ENCODE measurements around the gene NAA10. TPM values are rescaled to one million over a fixed set of nuclear protein-coding genes. Genes with fewer than 3 reads are reported as not detected.
A peak's percentile ranks its signal among the peaks of the same experiment; 100 is the strongest.

The NAA10 gene
- 100 to 1,000 TPM in 2 of 9 donors, 10 to 100 TPM in 7; 52.5 to 112 (median 72.1) TPM for total RNA-seq
- 100 to 1,000 TPM; 120 to 221 TPM for polyA plus RNA-seq
- long read RNA-seq, donor 1, transcript NAA10-208 (8 exons, 1,772 nt): major isoform, 54 of 71 reads
- long read RNA-seq, donor 1, partial matches to known transcripts: 2 of 71 reads
- long read RNA-seq, donor 1, other reads (novel, unspliced or antisense): 7 of 71 reads
- long read RNA-seq, donor 2, transcript NAA10-208 (8 exons, 1,772 nt): major isoform, 93 of 109 reads
- long read RNA-seq, donor 2, transcript NAA10-209 (7 exons, 1,080 nt): minor isoform, 5 of 109 reads
- long read RNA-seq, donor 2, partial matches to known transcripts: 0 of 109 reads
- long read RNA-seq, donor 2, other reads (novel, unspliced or antisense): 9 of 109 reads
- long read RNA-seq, donor 3, transcript NAA10-208 (8 exons, 1,772 nt): major isoform, 51 of 69 reads
- long read RNA-seq, donor 3, partial matches to known transcripts: 2 of 69 reads
- long read RNA-seq, donor 3, other reads (novel, unspliced or antisense): 7 of 69 reads

DNA sequence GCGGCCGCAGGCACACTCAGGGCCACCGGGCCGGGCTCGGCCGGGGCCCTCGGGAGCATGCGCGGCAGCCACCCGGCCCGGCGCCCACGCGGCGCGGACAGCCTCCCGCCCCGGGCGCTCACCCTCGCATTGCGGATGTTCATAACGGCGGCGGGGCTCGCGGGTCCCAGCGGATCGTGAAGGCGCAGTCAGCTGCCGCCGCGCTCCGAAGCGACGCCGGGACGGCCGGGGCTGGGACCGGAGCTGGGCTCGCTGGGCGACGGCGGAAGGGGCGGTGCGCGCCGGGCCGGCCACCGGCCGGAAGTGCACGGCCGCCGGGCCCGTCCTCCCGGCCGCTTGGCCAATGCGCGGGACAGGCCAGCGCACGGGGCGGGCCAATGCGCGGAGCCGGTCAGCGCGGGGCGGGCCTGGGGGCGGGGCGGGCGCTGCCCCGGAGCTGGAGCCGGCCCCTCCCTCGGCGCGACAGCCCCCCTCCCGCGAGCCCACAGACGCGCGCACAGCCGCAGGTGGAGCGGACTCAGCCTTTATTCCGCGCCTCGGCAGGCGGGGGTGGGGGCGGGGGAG lies at the start of gene NAA10:
Gene NAA10, minus strand, starts transcription at position 276 of the 564 bp plus-strand sequence. Its CDS starts 133 bp downstream, at position 143.
- WGBS, 4 donors: 0 to 27% (median 5%) methylated on average over 2 to 82 of the region's 87 CpGs
- peak; percentile 74 to 85 (median 80) for DNase-seq
- intact Hi-C loops (cut with DNase I): no loop called here
- Histone ChIP-seq H3K9me3 (no peaks in the 10 kb centered on the region), H3K27ac (peak within 1 kb of the TSS in 11 of 12 donors; percentile 61 to 82 (median 72)), H3K36me3 (peaks cover 0 to 34% (median 19%) of the 10 kb centered on the region in 9 donors), H3K27me3 (peaks cover 0 to under 1% (median 0%) of the 10 kb centered on the region in 9 donors), H3K4me3 (peak within 1 kb of the TSS; percentile 43 to 97 (median 74)), H3K4me1 (peaks cover 0 to 23% (median 5%) of the 10 kb centered on the region in 12 donors)
- ATAC-seq: peak; percentile 92 to 98 (median 96)
- peak in 1 of 2 donors; percentile 55 for TF ChIP-seq POLR2A (IDR thresholded peaks at IDR 0.05)
- TF ChIP-seq, protein P1, sequence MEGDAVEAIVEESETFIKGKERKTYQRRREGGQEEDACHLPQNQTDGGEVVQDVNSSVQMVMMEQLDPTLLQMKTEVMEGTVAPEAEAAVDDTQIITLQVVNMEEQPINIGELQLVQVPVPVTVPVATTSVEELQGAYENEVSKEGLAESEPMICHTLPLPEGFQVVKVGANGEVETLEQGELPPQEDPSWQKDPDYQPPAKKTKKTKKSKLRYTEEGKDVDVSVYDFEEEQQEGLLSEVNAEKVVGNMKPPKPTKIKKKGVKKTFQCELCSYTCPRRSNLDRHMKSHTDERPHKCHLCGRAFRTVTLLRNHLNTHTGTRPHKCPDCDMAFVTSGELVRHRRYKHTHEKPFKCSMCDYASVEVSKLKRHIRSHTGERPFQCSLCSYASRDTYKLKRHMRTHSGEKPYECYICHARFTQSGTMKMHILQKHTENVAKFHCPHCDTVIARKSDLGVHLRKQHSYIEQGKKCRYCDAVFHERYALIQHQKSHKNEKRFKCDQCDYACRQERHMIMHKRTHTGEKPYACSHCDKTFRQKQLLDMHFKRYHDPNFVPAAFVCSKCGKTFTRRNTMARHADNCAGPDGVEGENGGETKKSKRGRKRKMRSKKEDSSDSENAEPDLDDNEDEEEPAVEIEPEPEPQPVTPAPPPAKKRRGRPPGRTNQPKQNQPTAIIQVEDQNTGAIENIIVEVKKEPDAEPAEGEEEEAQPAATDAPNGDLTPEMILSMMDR (IDR thresholded peaks at IDR 0.05): no peak

DNA sequence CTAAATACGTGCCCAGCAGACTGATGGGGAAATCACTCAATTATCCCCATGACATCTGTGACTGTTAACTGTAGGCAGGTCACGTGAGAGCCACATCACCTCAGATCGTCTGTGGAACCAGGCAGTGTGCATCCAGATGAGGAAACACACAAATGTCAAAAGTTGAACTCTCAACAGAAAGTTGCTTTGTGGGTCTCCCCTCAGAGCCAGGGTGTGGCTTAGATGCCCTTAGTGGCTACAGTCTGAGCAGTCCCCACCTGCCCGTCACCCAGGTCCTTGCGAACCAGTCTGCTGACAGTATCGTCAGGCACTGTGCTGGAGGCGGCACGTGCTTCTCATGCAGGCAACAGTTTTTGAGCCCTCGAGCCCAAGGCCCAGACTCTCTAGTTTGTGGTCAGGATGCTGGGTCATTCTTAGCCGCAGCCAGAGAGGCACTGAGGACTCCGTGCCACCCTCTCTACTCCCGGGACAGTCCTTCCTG lies 48.5 kb upstream of the NAA10 start:
- ATAC-seq (no peak), DNase-seq (no peak)
- peak overlapping the region in 1 of 12 donors; percentile 37 for H3K27ac ChIP-seq
- 77 to 93% (median 90%) methylated on average over 12 of the region's 12 CpGs for WGBS, 4 donors
- peaks cover 0 to 5% (median 0%) of the 10 kb centered on the region in 9 donors for H3K36me3 ChIP-seq
- peaks cover 0 to 45% (median 0%) of the 10 kb centered on the region in 9 donors for H3K27me3 ChIP-seq
- intact Hi-C loops (cut with DNase I): no loop called here
- no peak overlapping the region for H3K4me3 ChIP-seq
- no peak for TF ChIP-seq POLR2A (IDR thresholded peaks at IDR 0.05)
- TF ChIP-seq, protein P1 (IDR thresholded peaks at IDR 0.05): no peak
- peaks cover 0 to 51% (median 0%) of the 10 kb centered on the region in 12 donors for H3K4me1 ChIP-seq
- H3K9me3 ChIP-seq: no peaks in the 10 kb centered on the region

DNA sequence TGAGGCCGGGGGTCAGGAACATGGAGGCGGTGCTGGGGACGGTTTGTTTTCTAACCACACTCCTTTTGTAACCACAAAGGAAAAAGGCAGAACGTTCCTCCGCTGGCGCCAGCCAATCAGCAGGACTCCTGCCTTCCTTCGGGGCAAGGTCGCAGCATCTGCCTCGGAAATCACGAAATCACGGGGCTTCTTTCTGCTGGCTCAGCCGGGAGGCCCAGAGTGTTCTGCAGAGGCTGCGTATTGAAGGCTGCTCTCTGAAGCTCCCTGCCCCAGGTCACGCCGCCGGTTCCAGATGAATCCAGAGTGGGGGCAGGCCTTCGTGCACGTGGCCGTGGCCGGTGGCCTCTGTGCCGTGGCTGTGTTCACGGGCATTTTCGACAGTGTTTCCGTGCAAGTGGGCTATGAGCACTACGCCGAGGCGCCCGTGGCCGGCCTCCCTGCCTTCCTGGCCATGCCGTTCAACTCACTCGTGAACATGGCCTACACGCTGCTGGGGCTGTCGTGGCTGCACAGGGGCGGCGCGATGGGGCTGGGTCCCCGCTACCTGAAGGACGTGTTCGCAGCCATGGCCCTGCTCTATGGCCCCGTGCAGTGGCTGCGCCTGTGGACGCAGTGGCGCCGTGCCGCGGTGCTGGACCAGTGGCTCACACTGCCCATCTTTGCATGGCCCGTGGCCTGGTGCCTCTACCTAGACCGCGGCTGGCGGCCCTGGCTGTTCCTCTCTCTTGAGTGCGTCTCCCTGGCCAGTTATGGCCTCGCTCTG lies 47.1 kb upstream of the NAA10 start:
- no peak for TF ChIP-seq POLR2A (IDR thresholded peaks at IDR 0.05)
- TF ChIP-seq, protein P1 (IDR thresholded peaks at IDR 0.05): no peak
- 84 to 92% (median 89%) methylated on average over 48 to 52 of the region's 52 CpGs for WGBS, 4 donors
- Histone ChIP-seq H3K27ac (peak overlapping the region in 2 of 12 donors; percentile 5 to 87), H3K9me3 (no peaks in the 10 kb centered on the region), H3K4me3 (peak overlapping the region in 1 of 12 donors; percentile 8), H3K36me3 (peaks cover 0 to 5% (median 0%) of the 10 kb centered on the region in 9 donors), H3K4me1 (peaks cover 0 to 51% (median 0%) of the 10 kb centered on the region in 12 donors), H3K27me3 (peaks cover 0 to 48% (median 0%) of the 10 kb centered on the region in 9 donors)
- intact Hi-C loops (cut with DNase I): no loop called here
- DNase-seq (peak in 4 of 5 donors; percentile 41 to 75 (median 56)), ATAC-seq (peak; percentile 41 to 55 (median 48))

Data from heart left ventricle (tissue), 16 donors.